GM19035 (cell line): ENCODE measurements around the gene ARHGEF11.

ENCODE experiments used
- ATAC-seq: cut with Tn5 transposase; IDR thresholded peaks from one replicate; pipeline ENCODE4 v1.9.1; 2021; ENCODE audit not compliant: unreplicated experiment

The ARHGEF11 gene

DNA sequence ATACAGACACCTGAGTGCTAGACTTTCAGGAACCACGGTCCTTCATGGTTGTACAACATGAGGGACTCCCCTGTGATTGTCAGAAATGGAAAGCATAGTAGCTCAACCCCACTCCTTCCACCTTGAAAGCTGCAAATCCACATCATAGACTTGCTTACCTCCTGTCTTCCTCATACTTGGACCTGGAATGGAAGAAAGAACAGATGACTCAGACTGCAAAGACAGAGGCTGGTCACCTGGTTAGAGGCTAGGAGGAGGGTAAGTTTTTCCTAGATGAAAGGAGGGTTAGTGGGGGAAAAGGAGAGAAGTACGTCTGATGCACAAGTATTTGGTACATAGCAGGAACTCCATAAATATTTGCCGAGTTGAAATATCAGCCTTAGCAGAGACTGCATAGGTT, 87.9 kb downstream of the ARHGEF11 start:
- ATAC-seq: no peak

DNA sequence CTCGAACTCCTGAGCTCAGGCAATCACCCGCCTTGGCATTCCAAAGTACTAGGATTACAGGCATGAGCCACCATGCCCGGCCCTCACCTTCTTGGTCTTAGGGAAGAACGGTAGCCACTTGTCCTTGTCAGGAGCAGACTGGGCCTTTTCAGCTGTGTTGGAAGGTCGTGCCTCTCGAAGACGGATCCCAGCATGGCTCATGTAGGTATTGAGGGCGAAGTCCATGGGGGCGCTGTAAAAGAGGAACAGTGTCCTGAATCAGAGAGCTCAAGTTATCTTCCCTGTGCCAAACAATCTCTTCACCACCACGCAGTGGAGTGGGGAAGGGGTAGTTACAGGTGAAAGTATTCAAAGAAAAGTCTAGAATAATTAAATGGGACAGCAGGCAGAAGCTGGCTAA, 89.2 kb downstream of the ARHGEF11 start:
- no peak for ATAC-seq

DNA sequence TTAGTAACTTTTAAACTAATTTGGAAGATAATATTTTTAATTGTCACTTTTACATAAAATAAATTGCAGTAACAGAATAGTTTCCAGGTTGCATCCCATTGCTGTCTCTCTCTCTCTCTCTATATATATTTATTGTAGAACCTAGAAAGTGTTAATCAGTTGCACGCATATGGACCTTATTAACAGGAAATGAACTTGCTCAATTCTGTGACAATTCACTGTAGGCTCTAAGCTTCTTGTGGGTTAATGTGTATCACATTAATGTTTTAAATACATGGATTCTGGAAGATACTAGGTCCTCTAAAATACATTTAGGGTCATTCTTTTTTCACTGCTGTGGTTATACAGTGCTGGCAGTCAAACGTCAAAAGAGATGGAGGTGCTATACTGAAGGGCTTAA, 92.0 kb downstream of the ARHGEF11 start:
- ATAC-seq: no peak

GRCh38 chr1:156951371-156951770, 94.2 kb downstream of the ARHGEF11 start:
- ATAC-seq: no peak

DNA sequence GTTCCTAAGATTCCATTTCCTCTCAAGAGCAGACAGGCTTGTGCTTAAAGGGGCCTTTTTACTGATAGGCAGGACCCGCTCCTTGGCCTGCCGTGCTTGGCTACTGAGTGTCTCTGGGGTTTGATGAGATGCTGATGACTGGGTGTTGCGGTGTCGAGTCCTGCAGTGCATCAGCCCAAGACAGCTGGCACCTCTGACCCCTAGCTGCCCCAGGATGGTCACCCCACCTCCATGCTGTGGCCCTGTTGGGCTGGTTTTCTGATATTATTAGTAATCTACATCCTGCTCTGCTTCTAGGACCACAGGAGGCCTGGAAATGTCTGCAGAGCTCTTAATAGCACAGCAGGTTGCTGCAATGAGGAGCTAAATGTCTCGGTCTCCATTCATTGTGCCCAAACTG, 96.4 kb downstream of the ARHGEF11 start:
- ATAC-seq: no peak

GRCh38 chr1:156948708-156949107, 96.8 kb downstream of the ARHGEF11 start:
- no peak for ATAC-seq

DNA sequence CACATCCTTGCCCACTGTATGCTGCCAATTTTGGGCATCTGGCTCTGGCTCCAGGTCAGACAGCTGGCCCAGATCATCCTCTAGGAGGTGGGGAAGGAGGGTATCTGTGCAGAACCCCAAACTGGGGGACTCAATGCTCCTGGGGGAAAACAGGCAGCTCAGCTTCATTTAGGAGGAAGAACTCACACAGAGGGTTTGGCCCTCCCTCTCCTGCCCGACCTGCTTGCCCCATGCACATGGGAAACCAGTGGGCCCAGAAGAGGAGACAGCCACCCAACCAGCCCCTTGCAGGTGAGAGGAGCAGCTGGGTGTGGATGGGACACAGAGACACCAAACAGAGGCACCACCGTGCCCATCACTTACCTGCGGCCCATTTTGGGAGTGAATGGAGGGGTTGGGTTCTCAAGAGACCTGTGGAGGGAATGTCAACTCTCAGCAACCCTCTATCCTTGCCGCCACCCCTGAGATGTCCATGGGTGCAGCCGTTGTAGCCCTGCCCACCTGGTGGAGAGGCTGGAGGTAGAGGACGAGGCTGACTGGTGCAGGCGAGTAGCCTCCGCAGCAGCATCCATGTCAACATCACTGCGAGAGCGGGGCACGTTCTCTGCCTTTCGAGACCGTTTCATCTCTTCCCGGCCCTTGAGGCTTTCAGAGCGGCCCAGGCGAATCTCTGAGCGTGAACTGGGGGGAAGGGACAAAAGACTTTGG, 97.6 kb downstream of the ARHGEF11 start:
- no peak for ATAC-seq

DNA sequence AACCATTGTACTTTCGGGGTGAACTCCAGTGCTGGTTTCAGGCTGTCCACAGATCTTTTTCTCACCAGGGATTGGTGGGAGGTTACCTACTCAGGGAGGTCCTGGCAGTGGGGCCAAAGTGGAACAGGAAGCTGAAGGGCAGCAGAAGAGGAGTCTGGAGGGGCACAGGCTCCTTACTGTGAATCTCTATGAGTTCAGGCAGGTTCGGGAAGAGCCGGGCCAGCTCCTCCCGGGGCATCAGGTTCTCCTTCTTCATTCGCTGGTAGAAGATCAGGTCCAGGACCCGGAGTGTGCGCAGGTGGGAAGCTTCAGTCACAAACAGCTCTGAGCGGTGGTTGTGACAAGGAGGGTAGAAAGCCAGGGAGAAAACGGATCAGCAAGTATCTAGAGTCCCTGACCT, 98.4 kb downstream of the ARHGEF11 start:
- no peak for ATAC-seq

DNA sequence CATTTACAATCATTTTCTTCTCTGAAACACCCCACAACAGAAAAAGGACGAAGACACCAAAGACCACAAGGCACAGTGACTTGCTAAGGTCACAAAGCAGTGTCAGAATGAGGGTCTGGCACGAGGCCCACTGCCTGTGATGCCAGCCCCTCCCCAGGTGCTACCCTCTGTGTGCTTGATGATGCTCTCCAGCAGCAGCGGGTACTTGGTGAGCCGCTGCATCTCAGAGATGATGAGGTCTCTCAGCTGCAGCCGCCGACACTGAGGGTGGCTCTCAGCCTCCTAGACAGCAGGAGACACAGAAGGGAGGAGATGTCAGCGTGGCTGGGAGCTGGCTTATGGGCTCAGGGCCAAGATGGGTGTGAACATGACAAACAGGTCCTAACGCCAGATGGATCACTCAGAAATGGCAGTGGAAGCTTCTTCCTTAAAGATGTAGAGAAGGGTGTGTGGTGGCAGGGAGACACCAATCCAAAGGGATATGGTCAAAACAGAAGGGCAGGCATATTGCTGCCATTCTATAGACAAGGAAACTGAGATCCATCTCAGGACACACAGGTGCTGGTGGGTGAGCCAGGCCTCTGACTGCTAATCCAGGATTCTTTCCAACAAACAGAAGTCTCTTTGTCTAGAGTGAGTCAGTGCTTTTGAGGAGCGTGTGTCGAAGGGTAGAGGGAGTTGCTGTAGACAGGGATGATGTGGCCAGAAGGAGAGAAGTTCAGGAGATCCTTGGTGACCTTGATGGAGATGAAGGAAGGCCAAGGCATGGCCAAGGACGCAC, 99.5 kb downstream of the ARHGEF11 start:
- ATAC-seq: no peak

DNA sequence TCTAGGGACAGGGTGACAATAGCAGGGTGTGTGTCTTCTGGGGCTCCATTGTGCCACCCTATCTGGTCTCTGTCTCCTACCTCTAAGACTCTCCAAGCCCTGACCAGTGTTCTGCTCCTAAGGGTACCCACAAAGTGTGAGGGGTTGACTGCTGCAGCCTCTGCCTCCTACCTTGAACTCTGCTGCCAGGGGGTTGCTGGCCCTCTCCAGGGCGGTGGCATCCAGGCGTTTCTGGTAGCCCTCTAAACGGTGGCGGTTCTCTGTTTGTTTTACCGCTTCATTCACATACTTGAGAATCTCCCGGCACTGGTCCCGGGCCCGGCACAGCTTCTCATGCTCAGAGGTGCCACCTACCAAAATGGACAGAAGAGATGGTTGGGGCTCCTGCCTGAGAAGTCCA, 100.7 kb downstream of the ARHGEF11 start:
- ATAC-seq: no peak

- no peak for ATAC-seq
Observed at GRCh38 chr1:156944268-156944667, 101.3 kb downstream of the ARHGEF11 start.

GRCh38 chr1:156943756-156944155, 101.8 kb downstream of the ARHGEF11 start:
- ATAC-seq: no peak

DNA sequence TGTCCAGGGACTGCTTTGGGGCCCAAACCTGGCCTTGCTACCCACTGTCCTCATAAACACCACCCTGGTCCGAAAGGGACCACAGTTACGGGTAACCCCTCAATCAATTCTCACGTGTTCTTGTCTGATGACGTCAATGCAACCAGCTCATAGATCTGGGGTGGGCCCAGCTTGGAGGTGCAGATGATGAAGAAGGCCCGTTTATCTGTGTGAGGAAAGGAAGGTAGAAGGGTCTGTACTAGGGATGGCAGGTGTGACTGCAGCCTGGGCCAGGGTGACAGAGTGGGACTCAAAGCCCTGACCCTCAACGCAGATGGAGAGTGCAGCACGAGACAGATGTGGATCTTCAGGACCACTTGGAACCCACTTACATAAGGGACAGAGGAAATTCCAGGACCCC, 103.0 kb downstream of the ARHGEF11 start:
- no peak for ATAC-seq

GRCh38 chr1:156942176-156942575, 103.4 kb downstream of the ARHGEF11 start:
- no peak for ATAC-seq

- ATAC-seq: no peak
Observed at GRCh38 chr1:156941675-156942074, 103.9 kb downstream of the ARHGEF11 start.

GRCh38 chr1:156939786-156940334, 105.7 kb downstream of the ARHGEF11 start:
- ATAC-seq: no peak

DNA sequence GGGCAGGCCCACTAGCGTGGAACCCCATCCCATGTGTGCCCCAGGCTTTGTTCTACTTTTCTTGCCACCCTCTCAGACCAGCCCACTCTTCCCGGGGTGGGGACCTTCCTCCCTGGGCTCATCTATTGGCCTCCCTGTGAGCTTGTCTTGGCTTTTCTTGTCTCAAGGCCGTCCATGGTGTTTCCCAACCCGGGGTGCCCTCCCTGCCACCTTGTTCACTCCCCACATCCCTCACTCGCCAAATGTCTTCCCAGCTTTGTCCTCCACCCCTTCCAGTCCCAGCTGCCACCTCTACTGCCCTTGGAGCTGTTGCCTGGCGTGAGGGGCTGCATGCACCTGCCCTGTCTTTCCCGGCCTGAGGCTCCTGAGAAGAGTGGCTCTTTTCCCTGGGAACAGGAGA, 106.7 kb downstream of the ARHGEF11 start:
- ATAC-seq: no peak

- no peak for ATAC-seq
Observed at GRCh38 chr1:156937883-156938282, 107.7 kb downstream of the ARHGEF11 start.

GRCh38 chr1:156936721-156937220, 108.8 kb downstream of the ARHGEF11 start:
- no peak for ATAC-seq

- no peak for ATAC-seq
Observed at GRCh38 chr1:156936191-156936590, 109.4 kb downstream of the ARHGEF11 start.

- ATAC-seq: no peak
Observed at GRCh38 chr1:156935505-156936128, 109.9 kb downstream of the ARHGEF11 start.

- ATAC-seq: no peak
Observed at GRCh38 chr1:156933136-156933535, 112.4 kb downstream of the ARHGEF11 start.
